GM23248 (cell line): ENCODE measurements around the gene PPFIBP2. TPM values are rescaled to one million over a fixed set of nuclear protein-coding genes. Genes with fewer than 3 reads are reported as not detected.

Experiments
- DNase-seq: peaks from one replicate; pipeline ENCODE4 v3.0.0-alpha.2; 2015
- H2AFZ ChIP-seq: fragments of 200-600 bp; sonication (generic); 2 replicates; pipeline ENCODE4 v1.6.1; 2016; ENCODE audit warnings: antibody characterized with exemption
- H3F3A ChIP-seq: fragments of 200-600 bp; sonication (generic); 2 replicates; pipeline ENCODE4 v1.6.1; 2016; ENCODE audit warnings: mild to moderate bottlenecking, antibody characterized with exemption, mixed run types; ENCODE audit not compliant: insufficient read depth
- H3K27ac ChIP-seq: fragments of 200-600 bp; sonication (generic); 2 replicates; pipeline ENCODE4 v1.5.1; 2016; ENCODE audit warnings: mild to moderate bottlenecking
- H3K27me3 ChIP-seq: fragments of 200-600 bp; sonication (generic); replicated peaks from 2 replicates; pipeline ENCODE4 v1.6.1; 2016; ENCODE audit warnings: mild to moderate bottlenecking; ENCODE audit not compliant: insufficient read depth
- H3K36me3 ChIP-seq: fragments of 200-600 bp; sonication (generic); 2 replicates; pipeline ENCODE4 v1.6.1; 2016; ENCODE audit warnings: low read depth, mild to moderate bottlenecking
- H3K4me1 ChIP-seq: fragments of 200-600 bp; sonication (generic); 2 replicates; pipeline ENCODE4 v1.6.1; 2016; ENCODE audit warnings: mild to moderate bottlenecking; ENCODE audit not compliant: insufficient read depth
- H3K4me2 ChIP-seq: fragments of 200-600 bp; sonication (generic); one replicate; pipeline ENCODE4 v1.6.1; 2016; ENCODE audit warnings: mild to moderate bottlenecking; ENCODE audit not compliant: unreplicated experiment
- H3K4me3 ChIP-seq: fragments of 200-600 bp; sonication (generic); 2 replicates; pipeline ENCODE4 v1.5.1; 2016; ENCODE audit warnings: mild to moderate bottlenecking
- H3K79me2 ChIP-seq: fragments of 200-600 bp; sonication (generic); 2 replicates; pipeline ENCODE4 v1.6.1; 2016; ENCODE audit warnings: mild to moderate bottlenecking; ENCODE audit not compliant: insufficient read depth
- H3K9ac ChIP-seq: fragments of 200-600 bp; sonication (generic); 2 replicates; pipeline ENCODE4 v1.6.1; 2016; ENCODE audit warnings: mild to moderate bottlenecking
- H3K9me2 ChIP-seq: fragments of 200-600 bp; sonication (generic); 2 replicates; pipeline ENCODE4 v1.6.1; 2016; ENCODE audit warnings: mixed run types, mild to moderate bottlenecking, moderate library complexity; ENCODE audit not compliant: insufficient read depth
- H3K9me3 ChIP-seq: fragments of 200-600 bp; sonication (generic); one replicate; pipeline ENCODE4 v1.6.1; 2017; ENCODE audit warnings: low read depth
- H4K20me1 ChIP-seq: fragments of 200-600 bp; sonication (generic); 2 replicates; pipeline ENCODE4 v1.6.0; 2016; ENCODE audit not compliant: insufficient read depth
- EZH2 ChIP-seq: fragments of 200-600 bp; sonication (generic); IDR thresholded peaks from 2 replicates; pipeline ENCODE4 v1.6.1; 2018; ENCODE audit warnings: antibody characterized with exemption, mild to moderate bottlenecking; ENCODE audit not compliant: insufficient read depth, poor library complexity, severe bottlenecking
- EZH2phosphoT487 ChIP-seq: fragments of 200-600 bp; sonication (generic); IDR thresholded peaks from 2 replicates; pipeline ENCODE4 v1.6.1; 2018; ENCODE audit warnings: antibody characterized with exemption, moderate library complexity, mild to moderate bottlenecking, low read depth; ENCODE audit not compliant: insufficient read depth
- WGBS, 2 experiments: methylation state at CpG; one replicate each; pipeline ENCODE4 v1.1.6; 2015 to 2017; ENCODE audit warnings: low lambda C conversion rate in 2 of 2, low coverage in 1 of 2; ENCODE audit errors: missing lambda C conversion rate in 2 of 2; 5-methylcytosine and 5-hydroxymethylcytosine counted together
- in situ Hi-C: fragments of 300-500 bp; cut with MboI; formaldehyde crosslinking; loops from 2 replicates; pipeline ENCODE4 v1.15.0; 2020
- polyA plus RNA-seq: library from polyadenylated mRNA; unstranded; fragments of >200 nt; fragmentation: Nextera tagmentation; extraction: Ambion mirVana; gene quantifications from 2 replicates; pipeline ENCODE4 v1.2.1, GENCODE V29; 2016
- total RNA-seq: library from RNA; depleted of rRNA; stranded (reverse); fragments of >200 nt; shearing (Covaris generic); gene quantifications from 2 replicates; pipeline ENCODE4 v1.2.3, GENCODE V29; 2014

Gene PPFIBP2
- total and polyA plus RNA-seq, 2 experiments from 2014 or later, result 4.1 to 5.9 TPM

GRCh38 chr11:7586376-7586775, 72.6 kb downstream of the PPFIBP2 start:
- no peaks in the 10 kb centered on the region for H3K36me3 ChIP-seq
- no peaks in the 10 kb centered on the region for H3F3A ChIP-seq
- no peak for DNase-seq
- H3K9me2 ChIP-seq, result no peaks in the 10 kb centered on the region
- H3K4me2 ChIP-seq, result no peak overlapping the region
- H3K9me3 ChIP-seq, result no peaks in the 10 kb centered on the region
- 0 out of 2 replicates have a peak, but pooled peaks cover 7% of the 10 kb centered on the region for H3K4me1 ChIP-seq
- no peak overlapping the region for H3K27ac ChIP-seq
- TF ChIP-seq EZH2phosphoT487 (no peak), EZH2 (no peak)
- H3K27me3 ChIP-seq, result no peaks in the 10 kb centered on the region
- 33 to 43% methylated on average over 2 of the region's 2 CpGs for WGBS, 2 experiments
- H4K20me1 ChIP-seq, result no peaks in the 10 kb centered on the region
- H3K9ac ChIP-seq, result no peak overlapping the region
- in situ Hi-C loops, result no loop called here
- H3K4me3 ChIP-seq, result no peak overlapping the region
- no peaks in the 10 kb centered on the region for H3K79me2 ChIP-seq
- H2AFZ ChIP-seq, result no peak overlapping the region

GRCh38 chr11:7587712-7588111, 73.9 kb downstream of the PPFIBP2 start:
- H3F3A ChIP-seq, result no peaks in the 10 kb centered on the region
- no peak overlapping the region for H3K9ac ChIP-seq
- H3K4me1 ChIP-seq, result peaks cover 9% of the 10 kb centered on the region; the same call in 1 of the 2 replicates
- 86 to 89% methylated on average over 2 of the region's 2 CpGs for WGBS, 2 experiments
- no peak for DNase-seq
- no peak overlapping the region for H3K27ac ChIP-seq
- no peaks in the 10 kb centered on the region for H3K9me2 ChIP-seq
- H3K79me2 ChIP-seq, result no peaks in the 10 kb centered on the region
- no peaks in the 10 kb centered on the region for H3K27me3 ChIP-seq
- no peak for TF ChIP-seq EZH2
- TF ChIP-seq EZH2phosphoT487, result no peak
- no peaks in the 10 kb centered on the region for H4K20me1 ChIP-seq
- no peak overlapping the region for H2AFZ ChIP-seq
- no peak overlapping the region for H3K4me3 ChIP-seq
- H3K36me3 ChIP-seq, result no peaks in the 10 kb centered on the region
- H3K9me3 ChIP-seq, result no peaks in the 10 kb centered on the region
- no peak overlapping the region for H3K4me2 ChIP-seq
- in situ Hi-C loops, result no loop called here

- no peaks in the 10 kb centered on the region for H3K27me3 ChIP-seq
- DNase-seq, result no peak
- in situ Hi-C loops, result no loop called here
- no peak overlapping the region for H2AFZ ChIP-seq
- no peaks in the 10 kb centered on the region for H3K9me3 ChIP-seq
- H3K9me2 ChIP-seq, result no peaks in the 10 kb centered on the region
- H3F3A ChIP-seq, result no peaks in the 10 kb centered on the region
- H3K4me2 ChIP-seq, result no peak overlapping the region
- H3K9ac ChIP-seq, result no peak overlapping the region
- H4K20me1 ChIP-seq, result no peaks in the 10 kb centered on the region
- H3K79me2 ChIP-seq, result no peaks in the 10 kb centered on the region
- WGBS, 2 experiments, result 89 to 96% methylated on average over 2 of the region's 2 CpGs
- H3K4me3 ChIP-seq, result no peak overlapping the region
- TF ChIP-seq EZH2phosphoT487 (no peak), EZH2 (no peak)
- no peaks in the 10 kb centered on the region for H3K36me3 ChIP-seq
- H3K27ac ChIP-seq, result no peak overlapping the region
- peaks cover 20% of the 10 kb centered on the region for H3K4me1 ChIP-seq
These were observed 76.1 kb downstream of the PPFIBP2 start for GRCh38 chr11:7589861-7590260.

GRCh38 chr11:7590529-7590928, 76.7 kb downstream of the PPFIBP2 start:
- H3K4me1 ChIP-seq, result peaks cover 25% of the 10 kb centered on the region
- no peak overlapping the region for H3K4me2 ChIP-seq
- H3K9me2 ChIP-seq, result no peaks in the 10 kb centered on the region
- DNase-seq, result no peak
- H3K9me3 ChIP-seq, result no peaks in the 10 kb centered on the region
- no peaks in the 10 kb centered on the region for H3F3A ChIP-seq
- 77 to 80% methylated on average over 2 of the region's 2 CpGs for WGBS, 2 experiments
- TF ChIP-seq EZH2 (no peak), EZH2phosphoT487 (no peak)
- in situ Hi-C loops, result no loop called here
- no peaks in the 10 kb centered on the region for H3K36me3 ChIP-seq
- H3K4me3 ChIP-seq, result no peak overlapping the region
- H3K9ac ChIP-seq, result no peak overlapping the region
- no peaks in the 10 kb centered on the region for H3K79me2 ChIP-seq
- no peaks in the 10 kb centered on the region for H3K27me3 ChIP-seq
- no peak overlapping the region for H3K27ac ChIP-seq
- no peaks in the 10 kb centered on the region for H4K20me1 ChIP-seq
- no peak overlapping the region for H2AFZ ChIP-seq
